ENCODE measurements around the gene ACTL10.

The ACTL10 gene

DNA sequence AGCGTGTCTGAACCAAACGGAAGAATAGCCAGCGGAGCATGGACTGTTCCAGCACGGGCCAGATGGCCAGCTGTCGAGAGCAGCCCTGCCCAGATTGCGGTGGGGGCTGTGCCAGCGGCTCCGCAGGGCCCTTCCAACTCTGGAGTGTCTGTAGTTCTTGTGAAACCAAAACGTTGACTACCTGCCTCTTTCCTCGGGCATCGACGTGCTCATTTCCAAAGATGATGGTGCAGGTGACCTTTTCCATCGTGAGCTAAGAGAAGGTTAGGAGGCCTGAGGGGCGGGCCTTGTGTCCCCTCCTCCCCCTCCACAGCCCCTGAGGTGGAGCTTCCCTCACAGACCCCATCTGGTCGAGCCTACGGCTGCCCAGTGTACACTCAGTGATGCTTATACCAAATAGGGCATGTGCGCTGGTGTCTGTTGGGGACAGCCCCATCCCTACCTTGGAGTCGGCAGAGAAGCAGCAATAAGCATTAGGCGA lies 17.5 kb upstream of the ACTL10 start:
- no peak for DNase-seq (ENCODE audit: low read depth)

DNA sequence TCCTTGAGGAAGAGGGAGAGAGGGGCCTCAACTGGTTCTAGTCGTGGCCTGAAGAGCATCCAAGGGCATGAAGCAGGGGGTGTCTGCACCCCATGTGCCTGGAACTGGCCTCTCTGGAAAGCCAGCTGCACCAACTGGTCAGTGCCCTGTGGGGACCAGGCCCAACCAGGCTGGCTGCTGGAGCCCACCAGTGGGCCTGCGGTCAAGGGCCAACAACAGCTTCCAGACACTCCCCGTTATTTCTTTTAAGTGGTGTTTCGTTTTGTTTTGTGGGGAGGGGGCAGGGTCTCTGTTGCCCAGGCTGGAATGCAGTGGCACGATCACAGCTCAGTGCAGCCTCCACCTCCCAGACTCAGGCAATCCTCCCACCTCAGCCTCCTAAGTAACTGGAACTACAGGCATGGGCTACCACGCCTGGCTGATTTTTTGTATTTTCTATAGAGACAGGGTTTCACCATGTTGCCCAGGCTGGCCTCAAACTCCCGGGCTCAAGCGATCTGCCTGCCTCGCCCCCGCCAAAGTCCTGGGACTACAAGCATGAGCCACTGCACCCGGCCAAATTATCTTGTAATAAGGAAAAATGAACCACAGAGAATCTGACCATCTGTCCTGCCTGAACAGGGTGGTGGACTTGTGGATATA lies 16.5 kb upstream of the ACTL10 start:
- DNase-seq (ENCODE audit: low read depth), result no peak

DNA sequence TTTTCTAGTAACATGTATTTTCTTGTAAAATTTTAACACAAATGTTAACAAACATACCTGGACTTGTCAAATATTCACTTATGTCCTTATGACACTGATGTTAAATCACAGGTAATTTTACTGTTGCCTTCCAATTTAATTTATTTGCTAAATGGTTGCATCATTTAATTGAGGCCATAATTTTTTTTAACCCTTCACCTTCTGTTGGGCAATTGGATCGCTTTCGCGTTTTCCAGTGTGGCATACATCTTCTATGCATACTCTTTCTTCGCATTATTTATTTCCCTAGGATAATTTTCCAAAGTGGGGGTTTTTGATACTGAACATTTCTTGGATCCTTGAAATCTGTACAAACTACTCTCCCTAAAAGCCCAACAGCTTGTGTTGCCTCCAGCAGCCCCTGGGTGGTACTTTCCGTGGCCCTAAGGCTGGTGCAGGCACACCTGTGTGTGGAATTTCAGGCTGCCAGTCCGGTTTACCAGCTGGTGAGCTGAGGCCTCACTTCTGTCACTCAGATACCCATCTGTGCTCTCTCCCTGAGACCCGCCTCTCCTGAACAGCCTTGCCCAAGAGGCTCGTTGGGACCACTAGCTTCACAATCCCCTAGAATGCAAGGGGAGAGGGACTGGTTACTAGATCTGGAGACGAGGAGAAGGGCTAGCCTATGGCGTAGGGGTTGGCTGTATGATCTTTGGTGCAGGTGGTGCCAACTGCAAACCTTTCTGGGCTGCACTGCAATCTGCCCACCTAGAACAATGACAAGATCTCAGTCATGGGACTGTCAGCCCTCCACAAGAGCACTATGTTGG lies 15.8 kb upstream of the ACTL10 start:
- no peak for DNase-seq (ENCODE audit: low read depth)

DNA sequence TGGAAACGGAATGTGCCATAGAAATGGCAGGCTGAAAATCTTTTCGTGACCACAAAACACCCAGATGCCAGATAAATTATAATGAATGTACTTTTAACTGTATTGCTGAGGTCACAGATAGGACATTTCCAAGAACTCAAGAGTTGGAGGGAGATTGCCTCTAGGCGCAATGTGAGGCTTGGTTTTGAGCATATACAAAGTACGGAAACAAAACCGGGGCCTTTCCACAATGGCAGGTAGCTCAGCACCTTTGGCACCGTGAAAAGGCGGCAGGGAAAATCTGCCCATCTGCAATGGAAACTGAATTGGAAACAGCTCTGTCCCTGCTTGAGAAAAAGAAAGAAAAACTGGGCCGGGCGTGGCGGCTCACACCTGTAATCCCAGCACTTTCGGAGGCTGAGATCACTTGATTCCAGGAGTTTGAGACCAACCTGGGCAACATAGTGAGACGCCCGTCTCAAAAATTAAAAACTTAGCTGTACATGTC lies 15.1 kb upstream of the ACTL10 start:
- DNase-seq (ENCODE audit: low read depth), result no peak

DNA sequence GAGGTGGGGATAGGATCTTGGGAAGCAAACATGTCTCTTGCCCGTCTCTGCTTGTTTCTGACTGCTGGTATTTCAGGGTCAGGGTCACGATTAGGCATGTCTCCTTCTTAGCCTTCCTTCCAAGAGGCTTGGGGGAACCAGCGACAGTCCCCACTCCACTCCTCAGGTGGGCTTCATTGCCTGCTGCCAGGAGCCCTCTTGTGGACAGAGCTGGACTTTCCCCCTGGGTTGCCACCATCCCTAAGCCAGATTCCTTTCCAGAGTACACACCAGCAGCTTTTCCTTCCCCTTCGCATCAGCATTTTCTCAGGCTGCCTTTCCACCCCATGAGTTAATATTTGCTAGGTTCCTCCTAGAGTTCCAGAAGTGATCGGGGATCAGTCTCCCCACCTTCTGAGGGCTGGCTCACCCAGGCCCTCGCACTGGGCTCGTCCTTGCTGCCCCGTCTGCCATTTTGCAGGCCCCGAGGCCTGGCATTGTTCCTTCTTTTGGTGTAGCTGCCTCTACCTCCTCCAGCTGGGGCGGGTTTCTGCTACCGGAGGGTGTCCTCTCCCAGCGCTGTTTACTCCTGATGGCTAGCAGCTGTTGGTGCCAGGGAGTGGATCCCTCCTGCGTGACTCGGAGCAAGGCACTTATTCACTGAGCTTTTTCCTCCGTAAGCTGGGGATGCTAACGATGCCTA lies 13.4 kb upstream of the ACTL10 start:
- no peak for DNase-seq (ENCODE audit: low read depth)

DNA sequence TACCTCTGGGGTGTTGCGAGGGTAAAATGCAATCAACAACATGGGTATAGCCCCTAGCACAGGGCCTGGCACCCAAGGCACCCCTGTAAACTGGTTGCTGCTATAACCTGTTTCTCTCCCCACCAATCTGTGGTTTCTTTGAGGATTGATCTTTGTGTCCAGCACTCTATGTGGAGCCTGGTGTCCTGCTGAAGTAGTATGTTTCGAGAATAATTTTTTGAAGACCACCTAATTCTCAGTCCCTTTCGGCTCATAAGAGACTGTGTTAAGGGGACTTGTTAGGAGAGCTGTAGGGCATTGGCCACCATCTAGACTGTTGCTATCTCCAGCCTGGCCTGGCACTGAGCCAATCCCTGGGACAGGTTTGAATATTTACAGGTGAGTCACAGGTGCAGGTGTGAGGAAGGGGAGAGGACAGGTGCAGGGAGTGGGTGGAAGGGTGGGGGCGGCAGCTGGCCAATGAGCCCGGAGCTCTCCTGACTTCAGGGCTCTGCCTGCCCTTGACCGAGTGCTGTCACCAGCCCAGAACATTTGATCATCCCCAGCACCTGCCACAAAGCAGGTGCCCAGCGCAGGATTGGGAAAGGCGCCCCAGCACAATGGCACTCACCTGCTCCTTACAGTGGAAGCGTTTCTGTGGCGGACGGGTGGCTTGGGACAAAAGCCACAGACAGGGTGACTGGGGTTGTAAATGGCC lies 12.7 kb upstream of the ACTL10 start:
- no peak for DNase-seq (ENCODE audit: low read depth)

DNA sequence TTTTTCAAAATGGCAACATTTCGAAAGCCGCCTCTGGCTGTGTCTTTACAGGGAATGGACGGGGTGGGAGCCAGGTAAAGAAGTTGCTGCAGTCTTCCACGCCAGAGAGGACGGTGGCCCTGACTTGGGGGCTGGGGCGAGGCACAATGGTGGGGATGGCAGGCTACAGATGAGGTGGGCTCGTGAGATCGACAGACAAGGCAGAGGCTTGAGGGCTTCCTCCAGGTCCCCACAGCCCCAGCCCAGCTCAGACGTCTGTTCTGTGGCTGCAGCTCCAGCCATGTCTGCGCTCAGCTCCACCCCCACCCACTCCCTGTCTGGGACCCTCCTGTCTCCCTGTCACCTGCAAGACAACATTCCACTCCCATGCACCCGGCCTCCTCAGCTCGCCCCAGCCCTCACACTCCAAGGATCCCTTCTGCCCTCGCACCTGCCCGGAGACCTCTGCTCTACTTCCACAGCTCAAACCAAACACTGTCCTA lies 12.0 kb upstream of the ACTL10 start:
- DNase-seq (ENCODE audit: low read depth), result no peak

DNA sequence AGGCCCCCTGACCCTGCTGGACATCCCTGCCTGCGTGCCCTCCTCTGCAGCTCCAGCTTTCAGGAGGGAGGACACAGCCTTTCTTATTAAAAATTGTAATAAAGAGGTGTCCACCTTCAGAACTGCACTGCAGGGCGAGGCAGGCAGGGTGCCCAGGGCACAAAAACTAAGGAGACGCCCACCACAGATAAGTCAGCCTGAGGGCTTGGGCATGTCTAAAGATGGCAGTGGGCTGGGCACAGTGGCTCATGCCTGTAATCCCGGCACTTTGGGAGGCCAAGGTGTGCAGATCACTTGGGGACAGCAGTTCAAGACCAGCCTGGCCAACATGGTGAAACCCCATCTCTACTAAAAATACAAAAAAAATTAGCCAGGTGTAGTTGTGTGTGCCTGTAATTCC lies 11.6 kb upstream of the ACTL10 start:
- DNase-seq (ENCODE audit: low read depth), result no peak

DNA sequence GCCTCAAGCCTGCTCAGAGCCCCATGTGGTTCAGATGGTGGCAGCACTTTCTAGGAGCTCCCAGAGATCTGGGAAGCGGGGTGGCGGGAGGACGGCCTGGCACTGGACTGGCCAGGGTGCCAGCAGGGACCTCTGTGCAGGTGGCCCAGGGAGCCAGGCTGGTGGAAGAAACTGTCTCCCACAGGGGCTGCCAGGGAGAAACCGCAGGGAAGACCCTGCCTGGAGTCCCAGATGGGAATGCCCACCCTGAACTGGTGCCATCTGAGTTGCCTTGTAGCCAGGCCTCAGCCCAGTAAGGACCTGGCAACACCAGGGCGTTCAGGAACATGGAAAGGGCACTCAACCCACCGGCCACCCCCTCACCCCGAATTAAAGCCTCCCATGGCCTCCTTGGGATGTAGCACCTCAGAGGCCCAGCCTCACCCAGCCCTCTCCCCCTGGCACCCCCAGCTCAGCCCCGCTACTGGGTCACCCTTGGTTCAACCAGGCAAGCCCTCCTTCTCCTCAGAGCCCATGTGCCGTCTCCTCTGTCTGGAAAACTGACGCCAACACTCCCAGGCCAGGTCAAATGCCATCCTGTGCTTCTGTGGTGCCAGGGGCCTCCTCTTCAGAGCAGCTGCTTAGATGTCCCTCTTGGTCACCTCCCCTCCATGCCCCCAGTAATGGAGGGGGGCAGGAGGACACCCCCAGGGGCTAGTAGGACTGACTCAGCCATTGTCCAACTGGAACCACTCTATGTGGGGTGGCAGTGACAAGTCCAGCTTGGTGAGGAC lies 10.5 kb upstream of the ACTL10 start:
- no peak for DNase-seq (ENCODE audit: low read depth)

DNA sequence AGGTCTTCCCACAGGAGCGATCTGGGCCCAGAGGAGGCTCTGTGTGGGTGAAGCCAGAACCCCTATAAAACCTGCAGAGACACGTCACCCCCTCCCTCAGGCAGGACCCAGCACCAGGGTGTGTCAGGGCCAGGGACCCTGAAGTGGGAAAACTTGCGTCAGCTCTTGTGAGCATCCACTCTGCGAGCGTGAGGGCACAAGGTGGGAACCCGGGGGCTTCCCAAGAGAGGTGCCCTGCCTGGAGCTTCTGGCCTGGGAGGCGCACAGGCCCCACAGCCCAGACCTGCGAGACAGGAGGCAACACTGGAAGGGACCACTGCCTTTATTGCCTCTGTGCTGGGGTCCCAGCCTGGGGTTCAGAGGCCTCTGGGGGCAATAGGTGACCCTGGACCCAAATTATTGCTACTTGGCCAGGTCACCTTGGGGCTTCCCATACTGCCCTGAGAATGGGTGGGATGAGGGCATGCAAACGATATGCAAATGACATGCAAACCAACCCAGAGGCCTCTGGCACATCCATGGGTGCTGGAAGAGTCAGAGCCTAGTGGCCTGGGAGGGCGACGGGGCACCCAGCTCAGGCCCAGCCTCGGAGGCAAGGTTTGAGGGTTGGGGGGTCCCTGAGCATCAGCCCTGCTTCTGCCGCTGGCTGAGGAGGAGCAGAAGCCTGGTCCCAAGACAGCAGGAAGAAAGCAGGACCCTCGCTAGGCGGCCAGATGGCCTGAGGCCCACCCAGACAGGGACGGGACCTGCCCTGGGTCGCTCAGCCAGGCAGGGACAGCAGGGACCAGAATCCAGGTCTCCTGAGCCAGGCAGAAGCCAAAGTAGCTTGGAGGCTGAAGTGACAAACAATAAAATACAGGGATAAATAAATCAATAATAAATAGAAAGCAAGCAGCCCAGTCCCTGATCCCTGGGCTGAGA lies 9.7 kb upstream of the ACTL10 start:
- no peak for DNase-seq (ENCODE audit: low read depth)

DNA sequence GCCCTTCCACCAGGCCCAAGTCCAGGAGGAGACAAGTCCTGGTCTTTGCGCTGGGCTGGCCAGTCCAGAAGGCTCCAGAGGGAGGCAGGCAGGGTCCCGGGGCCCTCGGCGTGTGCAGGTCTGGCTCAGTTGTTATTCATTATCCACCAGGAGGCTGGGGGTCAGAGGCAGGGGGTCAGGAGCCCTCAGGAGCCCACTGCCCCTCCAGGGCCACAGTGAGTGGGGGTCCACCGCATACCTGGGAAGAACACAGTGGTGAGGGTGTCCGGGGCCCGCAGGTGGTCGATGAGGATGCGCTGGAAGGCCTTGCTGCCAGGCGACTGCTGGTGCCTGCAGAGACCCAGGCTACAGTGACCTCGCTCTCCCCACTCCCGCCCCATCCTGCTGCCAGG lies 9.0 kb upstream of the ACTL10 start:
- no peak for DNase-seq (ENCODE audit: low read depth)

DNA sequence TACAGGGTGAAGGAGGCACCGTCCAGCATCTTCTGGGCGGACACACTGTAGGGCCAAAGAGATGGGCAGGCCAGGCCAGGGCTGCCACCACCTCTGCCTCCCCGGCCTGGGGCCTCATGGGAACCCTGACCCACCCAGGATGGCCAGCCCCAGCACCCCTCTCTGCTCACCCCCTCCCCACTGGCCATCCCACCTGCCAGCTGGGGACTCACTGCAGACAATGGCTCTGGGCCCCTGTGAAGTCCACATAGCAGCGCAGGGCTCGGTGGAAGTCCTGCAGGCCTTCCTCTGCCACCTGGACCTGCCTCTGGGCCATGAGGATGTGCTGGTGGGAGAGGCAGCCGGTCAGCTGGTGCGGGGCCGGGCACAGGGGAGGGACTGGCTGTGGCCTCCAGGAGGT lies 8.2 kb upstream of the ACTL10 start:
- DNase-seq (ENCODE audit: low read depth), result no peak

DNA sequence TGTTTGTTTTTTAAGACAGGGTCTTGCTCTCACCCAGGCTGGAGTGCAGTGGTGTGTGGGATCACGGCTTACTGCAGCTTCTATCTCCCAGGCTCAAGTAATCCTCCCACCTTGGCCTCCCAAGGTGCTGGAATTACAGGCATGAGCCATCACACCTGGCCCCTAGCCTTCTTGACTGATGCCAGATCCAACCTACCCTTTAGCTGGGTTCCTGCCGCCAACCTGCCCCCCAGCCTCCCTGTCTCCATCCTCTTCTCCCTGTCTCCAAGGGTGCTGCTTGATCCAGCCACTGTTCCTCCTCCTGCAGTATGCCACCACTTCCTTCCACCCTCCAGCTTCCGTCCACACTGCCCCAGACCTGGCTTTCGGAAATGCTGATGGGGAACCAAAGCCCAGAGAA lies 7.8 kb upstream of the ACTL10 start:
- no peak for DNase-seq (ENCODE audit: low read depth)

DNA sequence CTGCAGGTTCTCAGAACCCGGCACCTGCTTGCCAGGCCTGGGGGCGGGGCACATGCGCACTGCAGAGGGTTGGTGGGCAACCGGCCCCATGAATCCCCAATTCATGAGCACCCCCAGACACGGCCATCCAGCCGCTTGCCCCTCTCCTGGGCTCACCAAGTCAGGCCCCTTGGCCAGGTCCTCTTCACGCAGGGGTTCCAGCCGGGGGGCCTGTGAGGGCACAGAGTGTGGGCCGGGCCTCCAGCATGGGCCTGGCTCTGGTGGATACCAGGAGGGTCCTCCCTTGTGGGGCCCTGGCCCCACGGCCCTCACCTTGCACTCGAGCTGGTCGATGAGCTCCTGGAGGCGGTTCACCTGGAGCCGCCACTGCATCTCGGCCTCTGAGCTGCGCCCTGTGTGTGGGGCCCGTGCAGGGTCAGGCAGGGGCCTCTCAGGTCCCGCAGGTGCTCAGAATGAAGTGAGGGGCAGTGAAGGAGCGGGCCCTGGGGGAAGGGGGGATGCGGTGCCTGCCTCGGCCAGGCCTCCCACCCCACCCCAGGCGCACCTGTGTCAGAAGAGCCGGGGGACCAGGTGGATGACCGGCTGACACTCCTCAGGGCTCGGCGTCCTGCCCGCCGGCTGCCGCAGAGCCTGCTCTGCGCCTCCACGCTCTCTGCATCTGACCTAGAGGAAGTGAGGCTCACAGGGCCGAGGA lies 7.3 kb upstream of the ACTL10 start:
- no peak for DNase-seq (ENCODE audit: low read depth)

DNA sequence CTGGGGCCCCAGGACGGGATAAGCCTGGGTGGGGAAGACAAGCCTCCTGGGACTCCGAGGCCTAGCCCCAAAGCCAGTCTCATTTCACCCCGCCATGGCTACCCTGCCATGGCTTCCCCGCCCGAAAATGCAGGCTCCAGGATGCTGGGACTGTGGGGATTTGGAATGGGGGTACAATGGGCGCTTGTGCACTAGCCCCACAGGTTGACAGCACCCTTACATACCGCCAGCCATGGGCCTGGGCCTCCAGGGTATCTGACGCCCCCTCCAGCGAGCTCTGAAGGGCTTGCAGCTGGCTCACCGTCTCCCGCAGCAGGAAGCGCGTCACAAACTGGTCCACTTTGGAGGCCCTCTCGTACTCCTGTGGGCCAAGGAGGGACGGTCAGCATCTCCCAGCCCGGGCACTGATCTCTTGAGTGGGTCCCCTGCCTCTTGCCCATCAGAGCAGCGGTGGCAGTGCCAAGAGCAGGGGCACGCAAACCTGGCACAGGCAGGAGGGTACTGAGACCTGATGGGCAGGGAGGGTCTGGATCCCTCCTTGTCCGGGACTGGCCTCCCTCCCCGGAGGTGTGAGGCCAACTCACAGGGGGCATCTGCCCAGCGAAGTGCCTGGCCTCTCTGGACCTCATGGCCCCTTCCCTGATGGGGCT lies 6.6 kb upstream of the ACTL10 start:
- no peak for DNase-seq (ENCODE audit: low read depth)

DNA sequence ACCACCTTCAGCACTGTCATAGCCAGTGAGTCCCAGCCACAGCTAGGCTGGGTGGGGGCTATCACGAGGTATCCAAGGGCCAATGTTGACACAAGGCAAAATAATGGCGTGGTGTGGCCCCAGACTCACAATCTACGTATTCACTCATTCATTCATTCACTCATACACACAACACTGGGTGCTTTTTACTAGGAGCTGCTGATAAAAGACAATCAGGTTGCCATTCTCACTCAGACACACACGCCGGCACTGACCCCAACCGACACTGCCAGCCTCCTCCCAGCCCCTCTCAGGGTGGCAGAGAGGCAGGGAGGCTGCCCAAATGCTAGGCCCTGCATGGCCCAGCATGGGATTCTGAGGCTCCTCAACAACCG lies 6.1 kb upstream of the ACTL10 start:
- DNase-seq (ENCODE audit: low read depth), result no peak

DNA sequence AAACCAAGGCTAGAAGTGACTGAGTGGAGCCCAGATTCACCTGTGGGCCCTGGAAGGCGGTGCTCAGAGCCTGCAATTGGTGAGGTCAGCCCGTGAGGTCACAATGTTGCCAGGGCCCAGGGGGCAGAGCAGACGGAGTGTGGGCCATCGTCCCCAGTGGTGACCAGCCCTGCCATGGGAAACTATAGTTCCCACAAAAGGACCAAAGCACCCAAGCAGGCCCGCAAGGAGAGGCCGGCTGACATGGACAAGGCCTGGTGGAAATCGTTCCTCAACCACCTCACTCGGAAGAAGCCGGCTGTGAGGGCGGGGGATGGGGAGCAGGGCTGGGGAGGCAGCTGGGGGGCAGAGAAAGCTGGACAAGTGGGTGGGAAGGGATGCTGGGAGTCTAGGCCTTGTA lies 4.6 kb upstream of the ACTL10 start, which contains the start of gene C20orf144:
Gene C20orf144 (plus strand): TSS at position 156 of the 400 bp plus-strand sequence. CDS start 19 bp downstream, at position 175.
- DNase-seq (ENCODE audit: low read depth), result no peak

DNA sequence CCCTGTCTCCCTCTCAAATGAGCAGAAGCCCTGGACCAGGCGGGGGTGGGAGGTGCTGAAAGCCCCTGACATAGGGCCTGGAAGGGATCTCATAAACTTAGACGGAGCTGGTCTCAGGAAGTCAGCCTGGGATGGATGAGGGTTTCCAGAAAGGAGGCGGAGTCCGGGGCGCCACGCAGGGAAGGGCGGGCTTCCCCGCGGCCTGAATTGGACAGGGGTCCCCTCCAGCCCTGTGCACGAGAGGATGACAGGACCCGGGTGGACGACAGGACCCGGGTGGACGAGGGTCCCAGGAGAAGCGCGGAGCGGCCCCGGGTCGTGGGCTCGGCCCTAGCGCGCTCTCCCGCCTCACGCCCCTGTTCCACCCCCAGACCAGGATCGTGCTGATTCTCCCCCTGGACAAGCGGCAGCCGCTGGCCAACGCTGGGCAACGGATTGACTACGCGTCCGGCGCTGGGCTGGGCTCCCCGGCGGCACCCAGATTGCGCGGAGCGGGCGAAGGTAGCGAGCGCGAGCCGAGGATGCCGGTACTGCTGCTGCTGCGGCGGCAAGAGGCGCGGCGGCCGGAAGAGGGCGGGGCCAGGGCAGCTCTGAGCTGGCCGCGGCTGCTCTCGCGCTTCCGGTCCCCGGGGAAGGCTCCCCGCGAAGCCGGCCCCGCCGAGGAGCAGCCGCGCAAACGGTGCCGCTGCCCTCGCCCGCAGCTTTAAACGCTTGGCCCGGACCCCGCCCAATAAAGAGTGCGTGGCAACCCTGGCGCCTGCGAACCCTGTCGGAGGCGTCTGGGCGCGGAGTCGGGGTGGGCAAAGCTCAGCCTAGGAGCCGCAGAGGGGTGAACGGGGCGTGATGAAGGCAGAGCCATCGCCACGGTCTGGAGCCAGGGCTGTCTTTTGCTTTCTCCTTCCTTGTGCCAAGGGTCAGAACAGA lies 3.3 kb upstream of the ACTL10 start:
- DNase-seq (ENCODE audit: low read depth), result no peak

Data from CMK (cell line).